GM04504 (cell line): ENCODE data around the gene TRAPPC2L.
"Not testable (repeated sequence)": the region's sequence is repeated elsewhere in the genome, so short reads cannot be mapped to it uniquely, and the experiment has no call there.

Experiments
- DNase-seq: peaks from one replicate; pipeline ENCODE4 v3.0.0-alpha.2; 2012; ENCODE audit warnings: low read depth

Gene TRAPPC2L

DNA sequence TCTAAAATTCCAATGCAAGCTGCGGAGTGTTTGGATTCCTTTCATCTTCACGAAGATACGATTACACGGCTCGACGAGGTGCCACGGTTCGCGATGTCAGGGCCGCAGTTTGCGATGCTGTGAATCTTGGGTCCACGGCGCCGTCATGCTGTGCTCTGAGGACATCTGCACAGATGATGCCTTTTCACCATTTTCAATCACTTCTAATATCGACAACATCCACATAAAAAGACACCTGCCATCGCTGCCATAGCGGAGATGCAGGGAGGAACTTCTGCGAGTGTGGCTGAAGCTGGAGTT is 38.4 kb upstream of the TRAPPC2L start:
- no peak for DNase-seq

DNA sequence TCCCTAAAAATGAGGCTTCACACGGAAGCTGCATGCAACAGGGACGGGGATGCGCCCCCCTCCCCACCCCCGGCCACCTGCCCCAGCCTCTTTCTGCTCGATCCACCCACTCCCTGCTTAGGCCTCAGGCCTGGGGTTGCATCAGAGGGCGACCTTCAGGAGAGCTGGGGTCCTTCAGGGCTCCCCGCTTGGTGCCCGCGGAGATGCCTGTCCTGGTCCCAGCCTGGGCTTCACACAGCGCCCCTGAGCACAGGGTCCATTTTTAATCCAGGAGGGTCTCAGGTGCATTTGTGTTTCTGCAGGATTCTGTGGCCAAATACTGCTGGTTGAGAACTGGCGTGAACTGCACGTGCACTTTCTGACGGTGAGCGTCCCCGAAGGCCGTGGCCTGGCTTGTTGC is 37.8 kb upstream of the TRAPPC2L start:
- no peak for DNase-seq

DNA sequence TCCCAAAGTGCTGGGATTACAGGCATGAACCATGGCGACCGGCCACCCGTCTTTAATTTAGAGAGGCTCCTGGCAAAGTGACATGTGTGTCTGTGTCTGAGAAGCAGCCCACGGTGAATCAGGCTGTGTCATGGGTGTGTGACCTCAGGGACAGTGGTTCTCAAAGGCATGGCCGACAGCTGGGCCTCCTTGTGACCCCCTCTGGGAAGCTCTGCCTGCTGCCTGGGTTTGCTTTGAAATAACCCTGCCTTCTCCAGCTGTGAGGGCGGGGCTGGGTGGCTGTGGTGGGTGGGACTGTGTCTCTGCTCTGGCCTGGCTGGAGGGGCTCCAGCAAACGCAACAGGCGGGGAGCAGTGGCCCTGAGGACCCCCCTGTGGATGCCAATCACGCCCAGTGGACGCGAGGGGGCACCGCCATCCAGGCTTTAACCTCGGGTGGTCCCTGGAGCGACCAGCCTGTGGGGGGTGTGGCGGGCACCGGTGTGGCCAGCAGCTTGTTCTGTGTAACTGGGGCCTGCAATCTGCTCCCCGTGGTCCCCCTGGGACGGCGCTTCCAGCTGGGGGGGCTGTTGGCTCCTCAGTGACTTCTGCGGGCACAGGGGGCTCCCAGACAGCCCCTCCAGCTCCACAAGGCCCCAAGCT is 36.4 kb upstream of the TRAPPC2L start:
- no peak for DNase-seq

DNA sequence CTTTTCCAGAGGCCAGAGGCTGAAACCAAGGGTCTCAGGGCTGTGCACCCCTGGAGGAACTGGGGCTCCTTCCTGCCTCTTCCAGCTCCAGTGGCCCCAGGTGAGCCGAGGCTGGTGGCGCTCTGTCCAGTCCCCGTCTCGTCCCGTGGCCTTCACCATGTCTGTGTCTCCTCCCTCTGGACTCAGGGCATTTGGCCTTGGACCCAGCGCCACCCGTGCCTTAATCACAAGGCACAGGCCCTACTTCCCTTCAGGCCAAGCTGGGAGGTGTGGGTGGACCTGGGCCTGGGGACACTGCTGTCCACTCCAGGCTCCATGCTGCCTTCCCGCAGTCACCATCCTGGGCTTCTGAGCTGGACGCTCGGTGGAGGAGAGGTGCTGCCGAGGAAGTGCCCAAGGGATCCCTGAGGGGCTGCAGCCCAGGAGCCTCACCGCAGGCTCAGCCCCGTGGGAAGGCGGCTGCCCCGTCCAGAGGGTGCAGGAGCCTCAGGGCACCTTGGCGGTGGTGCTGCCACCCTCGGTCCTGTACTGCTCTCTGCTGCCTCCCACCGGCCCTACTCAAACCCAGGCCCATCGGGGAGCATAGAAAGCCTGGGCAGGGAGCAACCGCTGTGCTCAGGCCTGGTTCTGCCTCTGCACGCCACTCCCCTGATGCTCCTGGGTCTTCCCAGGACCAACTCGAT is 35.6 kb upstream of the TRAPPC2L start:
- DNase-seq = no peak

DNA sequence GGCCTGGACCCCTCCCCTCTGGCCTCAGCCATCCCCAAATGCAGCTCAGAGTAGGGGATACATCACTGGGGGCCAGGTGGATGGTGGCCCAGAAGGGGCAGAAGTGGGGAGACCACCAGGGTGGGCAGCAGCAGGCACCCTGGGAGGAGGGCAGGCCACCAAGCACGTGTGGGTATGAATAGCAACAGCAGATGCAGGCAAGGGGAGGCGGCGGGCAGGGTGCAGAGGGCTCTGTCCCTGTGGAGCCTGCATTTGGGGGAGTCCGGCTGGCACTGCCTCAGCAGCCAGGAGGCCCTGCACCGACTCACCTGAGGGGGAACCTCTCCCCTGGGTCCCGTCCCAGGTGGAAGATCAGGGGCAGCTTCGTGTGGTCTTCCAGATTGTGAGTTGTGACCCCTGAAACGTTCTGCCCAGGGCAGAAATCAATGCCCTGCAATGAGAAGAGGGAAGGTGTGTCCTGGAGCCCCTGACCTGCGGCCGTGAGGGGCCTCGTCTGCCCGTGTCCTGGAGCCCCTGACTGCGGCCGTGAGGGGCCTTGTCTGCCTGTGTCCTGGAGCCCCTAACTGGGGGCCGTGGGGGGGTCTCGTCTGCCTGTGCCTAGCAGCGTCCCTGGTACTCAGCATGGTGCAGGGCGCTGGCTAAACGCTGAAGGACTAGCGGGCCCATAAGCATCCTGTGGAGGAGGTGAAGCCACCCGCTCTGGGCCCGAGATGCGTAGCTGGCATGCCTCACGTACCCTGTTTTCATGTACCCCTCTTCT is 34.5 kb upstream of the TRAPPC2L start:
- DNase-seq = no peak

DNA sequence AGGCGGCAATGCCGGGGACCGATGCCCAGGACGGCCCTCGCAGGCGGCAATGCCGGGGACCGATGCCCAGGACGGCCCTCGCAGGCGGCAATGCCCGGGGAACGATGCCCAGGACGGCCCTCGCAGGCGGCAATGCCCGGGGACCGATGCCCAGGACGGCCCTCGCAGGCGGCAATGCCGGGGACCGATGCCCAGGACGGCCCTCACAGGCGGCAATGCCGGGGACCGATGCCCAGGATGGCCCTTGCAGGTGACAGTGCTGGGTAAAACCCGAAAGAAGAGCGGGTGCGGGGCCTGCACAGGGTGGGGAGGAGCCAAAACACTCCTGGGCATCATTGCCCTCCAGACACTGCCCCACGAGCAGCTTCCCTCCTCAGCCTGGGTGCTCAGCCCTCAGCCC is 33.3 kb upstream of the TRAPPC2L start:
- DNase-seq = not testable (repeated sequence)

DNA sequence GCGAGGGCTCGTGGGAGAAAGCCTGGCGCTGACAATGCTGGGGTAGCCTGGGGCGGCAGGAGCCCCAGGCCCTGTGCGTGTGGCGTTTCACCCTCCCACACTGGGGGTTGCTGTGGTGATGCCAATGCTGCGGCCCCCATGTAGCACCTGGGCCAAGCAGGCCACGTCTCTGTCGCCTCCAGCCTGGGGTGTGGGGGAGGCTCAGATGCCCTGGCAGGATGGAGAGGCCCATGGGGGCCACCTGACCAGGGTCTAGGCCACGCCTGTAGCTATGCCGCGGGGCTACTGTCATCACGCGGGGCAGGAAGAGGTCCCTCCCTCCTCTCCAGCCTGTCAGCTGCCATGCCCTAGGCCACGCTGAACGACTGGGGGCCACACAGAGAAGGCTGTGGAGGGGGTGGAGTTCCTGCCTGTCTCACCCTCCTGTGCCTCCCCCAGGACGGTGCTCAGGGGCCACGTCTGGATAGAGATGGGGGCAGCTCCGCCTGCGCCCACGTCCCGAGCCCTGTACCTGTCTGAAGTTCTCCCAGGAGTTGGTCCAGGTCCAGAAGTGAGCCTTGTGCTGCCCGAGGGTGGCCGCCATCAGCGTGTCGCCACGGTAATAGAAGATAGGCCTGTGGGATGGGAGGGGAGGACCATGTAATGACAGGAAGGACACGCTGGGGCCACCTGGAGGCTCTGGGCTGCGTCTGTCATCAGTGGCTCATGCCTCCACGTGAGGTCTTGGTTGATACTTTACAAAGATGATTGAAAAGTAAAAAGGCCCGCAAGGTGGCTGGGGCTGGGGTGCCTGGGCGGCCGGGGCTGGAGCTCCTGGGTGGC is 32.5 kb upstream of the TRAPPC2L start:
- DNase-seq = no peak

DNA sequence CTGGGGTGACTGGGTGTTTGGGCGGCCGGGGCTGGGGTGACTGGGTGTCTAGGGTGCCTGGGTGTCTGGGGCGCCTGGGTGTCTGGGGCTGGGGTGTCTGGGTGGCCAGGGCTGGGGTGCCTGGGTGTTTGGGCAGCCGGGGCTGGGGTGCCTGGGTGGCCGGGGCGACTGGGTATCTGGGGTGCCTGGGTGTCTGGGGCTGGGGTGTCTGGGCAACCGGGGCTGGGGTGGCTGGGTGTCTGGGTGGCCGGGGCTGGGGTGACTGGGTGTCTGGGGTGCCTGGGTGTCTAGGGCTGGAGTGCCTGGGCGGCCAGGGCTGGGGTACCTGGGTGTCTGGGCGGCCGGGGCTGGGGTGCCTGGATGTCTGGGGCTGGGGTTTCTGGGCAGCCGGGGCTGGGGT is 31.8 kb upstream of the TRAPPC2L start:
- DNase-seq = no peak

DNA sequence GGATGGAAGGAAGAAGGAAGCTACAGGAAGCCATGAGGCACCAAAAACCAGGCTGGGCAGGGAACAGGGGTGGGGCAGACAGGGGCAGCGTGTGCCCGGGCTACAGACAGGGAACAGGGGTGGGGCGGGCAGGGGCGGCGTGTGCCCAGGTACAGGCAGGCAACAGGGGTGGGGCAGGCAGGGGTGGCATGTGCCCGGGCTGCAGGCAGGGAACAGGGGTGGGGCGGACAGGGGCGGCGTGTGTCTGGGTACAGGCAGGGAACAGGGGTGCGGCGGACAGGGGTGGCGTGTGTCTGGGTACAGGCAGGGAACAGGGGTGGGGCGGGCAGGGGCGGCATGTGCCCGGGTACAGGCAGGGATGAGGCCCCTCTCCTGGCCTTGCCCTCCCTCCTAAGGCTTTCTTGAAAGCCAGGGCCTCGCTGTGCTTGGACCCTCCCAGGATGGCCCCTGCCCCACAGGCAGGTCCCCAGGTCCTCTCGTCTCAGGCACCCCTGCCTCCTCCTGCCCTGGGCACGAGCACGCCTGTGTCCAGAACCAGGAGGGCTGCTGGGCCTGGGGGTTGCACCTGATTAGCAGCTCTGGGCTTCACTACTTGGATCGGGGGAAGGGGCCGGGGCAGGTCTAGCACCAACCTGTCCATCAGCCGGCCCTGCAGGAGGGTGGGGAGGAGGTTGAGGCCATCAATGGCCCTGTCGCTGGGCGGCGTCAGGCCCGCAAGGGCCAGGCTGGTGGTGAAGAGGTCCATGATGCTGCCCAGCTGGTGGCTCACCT is 30.7 kb upstream of the TRAPPC2L start:
- DNase-seq = no peak

DNA sequence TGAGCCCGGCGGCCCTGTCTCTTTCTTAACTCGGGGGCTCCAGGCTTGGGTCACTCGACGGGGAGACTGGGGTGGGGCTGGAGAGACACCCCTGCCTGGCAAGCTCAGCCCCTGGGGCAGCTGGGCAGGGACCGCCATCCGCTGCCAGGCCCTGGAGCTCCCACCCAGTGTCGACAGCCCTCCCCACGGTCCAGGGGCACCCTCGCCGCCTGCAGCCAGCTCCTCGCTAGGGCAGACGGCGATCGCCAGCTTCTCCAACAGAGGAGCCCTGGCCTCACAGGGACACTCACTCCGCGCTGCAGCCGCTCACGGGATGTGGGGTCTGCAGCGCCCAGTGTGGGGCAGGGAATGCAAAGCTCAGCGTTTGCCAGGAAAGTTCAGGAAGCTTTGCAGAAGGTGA is 29.2 kb upstream of the TRAPPC2L start:
- DNase-seq = no peak

DNA sequence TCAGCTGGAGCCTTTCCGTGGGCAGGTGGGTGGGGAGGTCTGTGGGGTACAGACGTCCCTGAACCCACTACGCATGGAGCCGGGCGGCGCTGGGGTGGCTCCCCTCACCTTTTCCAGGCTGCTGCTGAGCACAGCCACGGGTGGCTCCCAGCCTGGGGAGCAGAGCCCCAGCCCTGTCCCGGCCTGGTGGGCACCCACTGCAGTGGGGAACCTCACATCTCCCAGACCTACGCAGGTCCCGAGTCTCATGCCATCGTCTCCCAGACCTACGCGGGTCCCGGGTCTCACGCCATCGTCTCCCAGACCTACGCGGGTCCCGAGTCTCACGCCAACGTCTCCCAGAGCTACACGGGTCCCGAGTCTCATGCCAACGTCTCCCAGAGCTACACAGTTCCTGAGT is 28.2 kb upstream of the TRAPPC2L start:
- no peak for DNase-seq

DNA sequence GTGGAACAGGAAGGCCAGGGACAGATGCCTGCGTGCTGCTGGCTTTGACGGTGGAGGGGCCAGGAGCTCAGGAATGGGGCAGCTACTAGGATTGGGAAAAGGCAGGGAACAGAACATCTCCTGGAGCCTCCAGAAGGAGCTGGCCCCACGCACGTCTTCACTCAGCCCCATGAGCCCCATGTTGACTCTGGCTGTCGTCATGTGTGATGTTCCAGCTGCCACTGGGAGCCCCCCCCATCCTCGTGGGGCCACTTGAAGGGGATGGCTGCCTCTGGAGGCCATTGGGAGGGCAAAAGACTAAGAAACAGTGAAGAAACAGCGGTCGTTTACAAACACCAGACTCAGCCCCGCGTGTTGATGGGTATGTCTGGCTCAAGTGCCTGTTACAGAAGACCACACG is 26.7 kb upstream of the TRAPPC2L start:
- no peak for DNase-seq

DNA sequence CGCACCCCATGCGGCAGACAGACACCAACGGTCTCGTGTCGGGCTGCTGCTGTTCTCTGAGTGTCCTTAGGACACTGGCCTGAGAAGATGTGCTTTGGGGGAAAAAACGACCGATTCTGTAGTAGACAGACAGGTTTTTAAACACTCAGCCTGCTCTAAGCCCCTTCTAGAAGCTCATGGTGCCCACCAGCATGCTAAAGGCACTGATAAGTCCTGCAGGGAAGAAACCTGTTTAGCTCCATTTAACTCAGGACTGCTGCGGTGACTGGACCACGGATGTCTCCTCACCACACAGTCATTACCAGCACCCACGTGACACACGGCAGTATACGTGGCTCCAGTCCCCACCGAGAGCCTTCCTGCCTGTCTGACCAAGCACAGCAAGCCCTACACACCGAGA is 26.1 kb upstream of the TRAPPC2L start:
- no peak for DNase-seq

DNA sequence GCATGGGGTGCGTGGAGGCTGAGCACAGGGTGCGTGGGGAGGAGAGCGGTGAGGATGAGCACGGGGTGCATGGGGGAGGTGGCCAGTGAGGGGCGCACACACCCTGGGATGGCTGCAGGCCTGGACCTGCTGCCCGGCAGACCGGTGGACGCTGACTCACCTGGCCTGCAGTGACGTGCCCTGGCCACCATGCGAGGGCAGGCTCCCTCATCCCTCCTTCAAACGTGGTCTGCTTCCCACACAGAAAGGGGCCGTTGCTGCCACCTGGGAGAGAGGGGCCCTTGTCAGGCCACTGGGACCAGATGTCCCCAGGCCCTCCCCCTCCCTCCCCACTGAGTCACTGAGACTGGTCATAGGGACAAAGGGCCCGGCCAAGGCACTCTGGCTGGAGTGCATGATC is 25.1 kb upstream of the TRAPPC2L start:
- no peak for DNase-seq

DNA sequence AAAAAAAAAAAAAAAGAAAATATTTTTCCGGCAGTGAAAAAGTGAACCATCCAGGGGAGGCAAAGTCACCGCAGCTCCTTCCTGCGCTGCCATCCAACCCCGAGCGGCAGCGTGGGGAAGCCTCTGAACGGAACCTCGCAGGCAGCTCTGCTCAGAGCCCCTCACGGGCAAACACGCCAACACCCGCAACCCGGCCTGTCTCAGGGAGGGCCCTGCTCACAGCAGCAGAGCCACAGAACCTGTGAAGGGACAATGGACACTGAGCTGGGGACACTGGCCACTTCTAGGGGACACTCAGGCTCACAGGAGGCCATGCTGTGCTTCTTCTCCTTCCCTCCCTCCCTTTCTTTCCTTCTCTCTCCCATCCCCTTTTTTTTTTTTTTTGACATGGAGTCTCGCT is 23.8 kb upstream of the TRAPPC2L start:
- no peak for DNase-seq

DNA sequence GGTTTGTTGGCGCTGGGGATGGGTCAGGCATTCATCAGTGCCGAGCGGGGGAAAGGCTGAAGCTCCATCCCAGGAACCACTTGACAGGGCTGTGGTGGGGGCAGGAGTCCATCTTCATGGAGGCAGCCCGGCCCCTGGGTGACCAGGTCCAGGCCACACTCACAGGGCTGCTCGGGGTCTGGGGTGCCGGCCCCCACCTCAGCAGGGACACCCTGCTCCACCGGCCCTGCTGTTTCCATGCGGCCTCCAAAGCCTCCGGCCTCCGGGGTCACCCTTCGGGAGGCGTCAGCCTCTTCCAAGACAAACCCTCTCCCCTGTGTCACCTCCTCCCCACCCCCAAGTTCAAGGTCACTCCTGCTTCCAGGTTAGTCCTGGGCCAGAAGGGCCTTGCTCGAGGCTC is 22.3 kb upstream of the TRAPPC2L start:
- no peak for DNase-seq

DNA sequence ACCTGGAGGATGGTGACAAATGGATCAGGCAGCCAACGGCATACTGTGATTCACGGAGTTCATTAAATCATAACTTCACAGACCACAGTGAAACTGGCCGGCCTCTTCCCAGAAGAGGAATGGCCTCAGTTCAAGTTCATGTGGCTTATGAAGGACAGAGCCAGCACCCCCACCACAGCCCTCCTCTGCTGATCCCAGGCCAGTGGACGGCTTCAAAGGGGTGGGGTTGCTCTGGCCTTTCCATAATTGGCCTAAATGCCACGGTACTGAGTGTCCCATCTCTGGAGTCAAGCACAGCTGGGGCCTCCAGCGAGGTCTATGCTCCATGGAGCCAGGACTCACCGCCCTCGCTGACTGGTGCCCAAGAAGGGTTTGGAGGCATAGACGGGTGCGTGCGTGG is 21.5 kb upstream of the TRAPPC2L start:
- DNase-seq = no peak

DNA sequence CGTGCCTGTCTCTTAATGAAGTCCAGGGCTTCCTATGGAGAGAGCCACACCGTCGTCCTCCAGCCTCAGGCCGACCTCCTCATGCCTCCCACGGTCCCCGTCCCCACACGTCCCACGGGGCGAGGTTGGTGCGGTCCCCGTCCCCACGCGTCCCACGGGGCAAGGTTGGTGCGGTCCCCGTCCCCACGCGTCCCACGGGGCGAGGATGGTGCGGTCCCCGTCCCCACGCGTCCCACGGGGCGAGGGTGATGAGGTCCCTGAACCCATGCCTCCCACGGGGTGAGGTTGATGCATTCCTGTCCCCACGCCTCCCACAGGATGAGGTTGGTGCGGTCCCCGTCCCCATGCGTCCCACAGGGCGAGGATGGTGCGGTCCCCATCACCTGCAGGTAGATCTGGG is 21.1 kb upstream of the TRAPPC2L start:
- no peak for DNase-seq

DNA sequence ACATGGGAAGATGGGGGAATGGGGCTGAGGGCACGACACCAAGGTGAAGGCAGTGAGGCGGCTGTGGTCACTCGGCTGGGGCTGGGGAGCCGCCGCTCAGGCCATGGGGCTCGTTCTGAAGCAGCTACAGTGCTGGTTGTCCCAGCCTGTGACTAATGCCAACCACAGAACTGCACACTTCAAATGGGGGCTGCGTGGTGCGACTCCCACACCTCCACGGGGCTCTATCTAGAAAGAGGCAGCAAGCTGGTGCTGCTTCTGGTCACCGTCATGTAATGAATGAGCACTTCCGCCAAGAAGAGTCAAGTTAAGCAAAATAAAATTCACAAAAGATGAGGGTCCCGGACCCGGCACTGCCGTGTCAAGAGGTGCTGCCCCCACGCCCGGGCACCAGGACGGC is 20.1 kb upstream of the TRAPPC2L start:
- DNase-seq = no peak

DNA sequence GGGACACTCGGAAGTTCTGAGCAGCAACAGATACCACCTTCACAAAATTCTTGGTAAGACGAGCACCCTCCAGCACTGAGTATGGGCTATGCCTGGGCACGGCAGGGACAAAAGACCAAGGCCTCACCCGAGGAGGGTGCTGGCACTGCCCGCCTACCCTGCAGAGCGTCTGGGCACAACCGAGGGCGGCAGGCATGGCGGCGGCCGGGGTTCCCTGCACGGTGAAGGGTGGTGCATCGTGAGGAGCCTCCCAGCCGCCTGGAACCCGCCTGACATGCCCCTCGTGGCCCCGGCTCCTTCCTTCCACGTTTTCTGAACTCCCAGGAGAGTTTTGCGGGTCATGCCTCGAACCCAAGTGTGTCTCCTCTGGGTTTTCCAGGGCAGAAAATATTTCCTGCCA is 19.1 kb upstream of the TRAPPC2L start:
- DNase-seq = no peak

DNA sequence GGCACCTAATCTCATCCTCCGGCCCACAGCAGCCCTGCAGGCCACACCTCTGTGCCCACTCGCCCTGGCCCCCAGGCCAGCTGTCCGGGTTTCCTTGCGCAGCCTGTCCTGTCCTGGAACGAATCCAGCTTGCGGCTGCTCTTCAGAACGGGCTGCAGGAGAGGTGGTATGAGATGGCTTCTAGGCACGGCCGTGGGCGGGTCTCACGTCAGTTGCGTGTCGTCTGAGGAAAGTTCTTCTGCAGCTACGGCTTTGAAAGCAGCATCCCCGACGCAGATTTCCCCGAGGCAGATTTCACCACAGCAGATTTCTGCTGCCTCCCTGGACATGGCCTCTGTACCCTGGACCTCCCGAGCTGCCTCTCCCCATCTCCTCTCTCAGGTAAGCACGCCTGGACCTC is 18.4 kb upstream of the TRAPPC2L start:
- DNase-seq = no peak

DNA sequence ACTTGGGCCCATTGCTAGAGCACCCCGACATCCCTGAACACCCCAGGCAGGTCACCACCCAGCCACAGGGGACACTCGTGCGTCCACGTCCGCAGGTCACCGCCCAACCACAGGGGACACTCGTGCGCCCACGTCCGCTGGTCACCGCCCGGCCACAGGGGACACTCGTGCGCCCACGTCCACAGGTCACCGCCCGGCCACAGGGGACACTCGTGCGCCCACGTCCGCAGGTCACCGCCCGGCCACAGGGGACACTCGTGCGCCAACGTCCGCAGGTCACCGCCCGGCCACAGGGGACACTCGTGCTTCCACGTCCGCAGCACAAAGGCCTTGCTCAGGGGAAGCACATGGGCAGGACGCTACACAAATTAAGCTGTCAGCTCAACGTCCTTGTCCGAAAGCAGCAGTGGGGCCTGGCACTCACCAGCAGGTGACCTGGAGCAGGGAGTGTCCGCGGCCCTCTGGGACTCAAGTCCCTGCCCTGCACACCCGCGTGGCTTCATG is 17.8 kb upstream of the TRAPPC2L start:
- no peak for DNase-seq
